Activated gamma-delta T cell treated with Interleukin-2 at 50 U/mL for 16 hours (primary cell): Measurements from ENCODE around the gene INTS4.
"Not testable (repeated sequence)": the region's sequence is repeated elsewhere in the genome, so short reads cannot be mapped to it uniquely, and the experiment has no call there.

ENCODE experiments used
- DNase-seq: peaks from one replicate; pipeline ENCODE4 v3.0.0-alpha.2; 2020

INTS4 gene

DNA sequence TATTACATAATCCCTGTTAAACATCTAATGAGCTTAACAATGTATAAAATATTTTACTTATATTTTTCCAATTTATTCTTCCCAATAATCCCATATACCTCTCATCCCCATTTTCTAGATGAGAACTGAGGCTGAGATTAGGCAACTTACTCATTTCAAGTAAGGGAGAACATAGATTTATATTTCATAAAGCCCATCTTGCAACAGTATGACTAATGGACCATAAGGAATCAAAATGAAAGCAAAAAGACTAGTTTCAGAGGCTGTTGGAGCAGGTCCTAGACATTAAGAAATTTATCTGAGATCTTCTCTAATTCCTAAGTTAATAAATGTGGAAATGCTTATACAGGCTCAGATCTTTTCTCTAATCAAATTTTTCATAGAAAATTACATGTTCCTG is 52.0 kb downstream of the INTS4 start:
- DNase-seq: not testable (repeated sequence)

DNA sequence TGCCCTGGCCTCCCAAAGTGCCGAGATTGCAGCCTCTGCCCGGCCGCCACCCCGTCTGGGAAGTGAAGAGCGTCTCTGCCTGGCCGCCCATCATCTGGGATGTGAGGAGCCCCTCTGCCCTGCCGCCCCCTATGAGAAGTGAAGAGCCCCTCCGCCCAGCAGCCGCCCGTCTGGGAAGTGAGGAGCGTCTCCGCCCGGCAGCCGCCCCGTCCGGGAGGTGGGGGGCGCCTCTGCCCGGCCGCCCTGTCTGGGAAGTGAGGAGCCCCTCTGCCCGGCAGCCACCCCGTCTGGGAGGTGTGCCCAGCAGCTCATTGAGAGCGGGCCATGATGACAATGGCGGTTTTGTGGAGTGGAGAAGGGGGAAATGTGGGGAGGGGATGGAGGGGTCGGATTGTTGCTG is 60.9 kb downstream of the INTS4 start:
- not testable (repeated sequence) for DNase-seq

DNA sequence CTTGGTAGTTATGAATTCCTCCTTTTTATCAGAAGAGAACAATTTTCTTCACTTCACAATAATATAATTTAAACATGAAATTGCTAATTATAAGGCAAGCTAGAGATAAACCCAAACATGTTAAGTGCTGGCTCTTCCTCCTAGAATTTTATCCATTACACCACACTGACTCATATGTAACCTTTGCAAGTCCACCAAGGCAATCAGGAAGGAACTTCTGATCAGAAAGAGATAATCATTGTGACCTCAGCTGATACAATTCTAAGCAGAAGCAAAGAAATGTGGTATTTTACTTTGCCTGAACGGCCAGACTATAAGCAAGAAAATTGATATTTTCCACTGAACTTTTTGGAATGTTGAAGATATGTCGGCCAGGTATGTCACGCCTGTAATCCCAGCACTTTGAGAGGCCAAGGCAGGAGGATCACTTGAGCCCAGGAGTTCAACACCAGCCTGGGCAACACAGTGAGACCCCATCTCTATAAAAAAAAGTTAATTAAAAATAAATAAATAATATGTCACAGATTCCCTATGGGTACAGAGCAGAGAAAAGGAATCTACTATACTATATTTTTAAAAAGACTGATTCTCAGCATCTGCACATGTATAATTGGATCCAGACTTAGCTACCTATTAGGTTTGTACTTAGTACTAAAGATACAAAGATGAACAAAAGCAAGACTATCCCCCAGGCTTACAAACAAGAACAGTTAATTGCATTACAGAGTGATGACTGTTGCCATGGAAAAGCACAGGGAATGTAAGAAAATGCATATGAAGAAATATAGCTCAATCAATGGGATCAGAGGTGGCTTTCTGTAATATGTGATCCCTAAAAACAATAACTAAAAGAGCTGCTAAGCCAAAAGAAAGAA is 63.9 kb downstream of the INTS4 start:
- DNase-seq: not testable (repeated sequence)

DNA sequence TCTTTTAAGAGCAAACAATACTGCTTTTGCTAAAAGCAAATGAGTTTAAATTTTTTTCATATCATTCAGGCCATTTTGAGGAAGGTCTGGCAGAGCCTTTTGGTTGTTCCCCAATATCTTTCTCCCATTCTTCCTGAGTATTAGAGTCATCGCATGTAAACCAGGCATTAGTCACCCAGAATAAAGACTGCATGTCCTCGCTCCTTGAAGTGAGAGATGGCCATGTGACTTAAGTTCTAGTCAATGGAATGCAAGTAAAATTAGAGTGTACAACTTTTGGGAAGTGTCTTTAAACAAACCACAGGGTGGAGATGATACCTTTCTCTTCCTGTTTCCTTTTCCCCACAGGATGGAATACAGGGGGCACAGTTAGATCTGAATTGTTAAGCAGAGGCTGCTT is 76.8 kb downstream of the INTS4 start:
- not testable (repeated sequence) for DNase-seq

DNA sequence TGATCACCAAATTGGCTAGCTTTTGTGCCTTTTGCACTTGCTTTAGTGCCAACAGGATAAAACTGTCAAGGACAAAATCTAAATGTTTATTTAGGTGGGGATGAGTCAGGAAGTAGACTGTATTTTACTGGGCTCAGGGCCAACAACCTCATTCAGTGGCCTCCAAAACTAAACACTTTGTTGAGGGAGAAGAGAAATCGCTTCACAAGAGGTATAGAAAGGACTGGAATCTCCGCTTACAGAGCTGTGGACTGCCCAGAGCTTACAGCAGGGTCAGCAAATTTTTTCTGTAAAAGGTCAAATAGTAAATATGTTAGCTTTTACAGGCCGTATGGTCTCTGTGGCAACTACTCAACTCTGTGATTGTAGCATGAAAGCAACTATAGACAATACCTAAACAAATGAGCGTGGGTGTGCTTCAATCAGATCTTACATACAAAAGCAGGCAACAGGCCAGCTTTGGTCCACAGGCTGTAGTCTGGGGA is 80.1 kb downstream of the INTS4 start:
- not testable (repeated sequence) for DNase-seq

DNA sequence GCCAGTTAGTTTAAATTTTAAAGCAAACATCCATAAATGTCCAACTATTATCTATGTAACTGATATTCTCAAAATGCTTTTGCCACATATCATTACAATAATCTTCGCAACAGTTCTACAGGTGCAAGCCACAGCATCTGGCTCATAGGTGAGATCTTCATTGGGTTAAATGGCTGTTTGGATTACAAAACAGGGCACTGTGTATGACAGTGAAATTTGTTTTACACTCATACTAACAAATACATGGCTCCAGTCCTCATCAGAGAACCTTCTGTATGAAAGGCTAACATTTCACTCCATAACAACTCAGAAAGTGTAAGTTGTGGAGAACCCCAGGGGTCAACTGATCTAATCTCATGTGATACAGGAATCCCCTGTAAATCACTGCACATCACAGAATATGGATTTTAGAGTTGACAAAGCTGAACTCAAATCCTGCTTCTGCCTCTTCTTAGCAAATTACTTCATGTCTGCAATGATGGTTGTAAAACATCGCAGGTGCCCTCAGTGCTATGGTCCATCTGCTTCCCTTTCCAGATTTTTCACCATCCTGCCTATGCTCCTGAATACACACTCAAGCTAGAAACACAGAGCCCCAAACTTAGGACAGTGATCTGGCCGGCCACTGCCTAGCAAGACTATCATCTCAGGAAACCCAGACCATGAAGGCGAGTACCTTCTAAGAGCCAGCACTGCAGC is 80.7 kb downstream of the INTS4 start:
- DNase-seq: not testable (repeated sequence)

DNA sequence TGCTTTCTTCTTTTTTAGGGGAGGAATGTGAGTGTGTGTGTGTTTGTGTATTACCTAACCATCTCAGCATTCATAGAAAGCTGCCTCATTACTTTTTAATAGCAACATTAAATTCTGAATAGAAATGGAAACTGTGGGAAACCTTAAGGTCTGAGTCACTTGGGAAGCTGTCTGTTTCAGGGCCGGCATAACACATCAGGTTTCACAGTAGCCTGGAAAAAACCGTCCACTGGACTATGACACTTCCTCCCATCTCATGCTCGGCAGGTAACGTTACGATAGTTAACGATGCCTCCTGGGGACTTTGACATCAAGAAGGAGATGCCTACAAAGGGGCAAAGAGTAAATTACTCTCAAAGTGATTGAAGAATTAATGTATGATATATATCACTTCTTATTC is 83.6 kb downstream of the INTS4 start:
- not testable (repeated sequence) for DNase-seq

DNA sequence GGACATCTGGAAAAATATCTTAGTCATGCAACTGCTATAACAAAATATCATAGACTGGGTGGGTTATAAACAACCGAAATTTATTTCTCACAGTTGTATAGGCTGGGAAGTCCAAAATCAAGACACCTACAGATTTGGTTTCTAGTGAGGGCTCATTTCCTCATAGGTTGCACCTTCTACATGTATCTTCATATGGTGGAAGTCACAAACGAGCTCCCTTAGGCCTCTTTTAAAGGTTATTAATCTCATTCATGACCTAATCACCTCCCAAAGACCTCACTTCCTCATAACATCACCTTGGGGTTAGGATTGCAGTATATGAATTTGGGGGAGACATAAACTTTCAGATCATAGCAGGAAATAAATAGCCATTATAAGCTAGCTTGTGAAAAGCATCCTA is 85.2 kb downstream of the INTS4 start:
- no peak for DNase-seq

DNA sequence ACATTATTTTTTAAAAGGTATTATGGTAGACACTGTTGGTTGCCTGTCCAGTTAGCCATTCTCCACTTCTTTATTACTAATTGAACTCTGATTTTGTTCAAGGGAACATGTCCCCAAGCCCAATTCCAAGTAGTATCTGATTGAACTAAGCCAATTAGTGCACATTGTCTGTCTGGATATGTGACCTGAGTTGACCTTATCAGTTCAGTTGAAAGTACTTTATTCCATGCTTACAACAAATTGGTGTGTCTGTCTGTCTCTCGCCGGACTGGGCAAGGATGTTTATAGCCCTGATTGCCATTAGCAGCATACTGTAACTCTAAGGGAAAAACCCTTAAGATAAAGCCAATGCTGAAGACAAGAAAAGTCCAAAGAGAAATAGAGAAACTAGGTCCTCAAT is 85.6 kb downstream of the INTS4 start:
- DNase-seq: no peak

DNA sequence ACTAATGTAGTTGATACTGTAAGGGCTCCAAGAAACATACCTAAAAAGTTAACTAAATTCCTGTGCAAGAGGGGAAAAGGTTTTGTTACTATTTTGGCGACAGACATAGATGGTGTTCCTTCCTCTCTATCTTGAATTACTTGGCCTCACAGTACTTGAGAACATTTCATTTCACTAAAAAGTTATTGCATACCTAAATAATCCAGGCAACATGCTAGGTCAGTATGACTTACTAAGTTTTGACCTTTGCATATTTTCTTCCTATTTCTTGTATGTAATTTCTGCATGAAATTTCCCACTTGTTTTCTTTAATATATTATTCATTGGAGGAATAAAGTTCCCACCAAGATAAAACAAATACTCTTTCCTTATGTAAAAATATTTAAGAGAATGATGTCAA is 99.5 kb downstream of the INTS4 start:
- not testable (repeated sequence) for DNase-seq

DNA sequence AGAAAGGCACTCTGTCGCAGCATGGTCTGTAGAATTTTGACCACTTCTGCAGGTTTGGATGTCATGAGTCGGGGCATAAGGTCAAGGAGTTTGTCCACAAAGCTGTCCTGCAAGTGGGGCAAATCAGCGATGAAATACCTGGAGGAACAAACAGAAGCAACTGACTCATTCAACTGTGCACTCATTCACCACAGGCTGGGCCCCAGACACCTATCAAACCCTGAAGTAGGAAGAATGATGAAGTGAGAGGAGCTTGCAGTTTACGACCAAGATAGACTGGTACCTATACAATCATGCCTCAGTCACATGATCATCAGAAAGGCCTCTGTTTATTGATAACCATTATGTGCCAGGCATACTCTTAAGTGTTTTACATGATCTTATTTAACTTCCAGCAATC is 102.8 kb downstream of the INTS4 start:
- not testable (repeated sequence) for DNase-seq

DNA sequence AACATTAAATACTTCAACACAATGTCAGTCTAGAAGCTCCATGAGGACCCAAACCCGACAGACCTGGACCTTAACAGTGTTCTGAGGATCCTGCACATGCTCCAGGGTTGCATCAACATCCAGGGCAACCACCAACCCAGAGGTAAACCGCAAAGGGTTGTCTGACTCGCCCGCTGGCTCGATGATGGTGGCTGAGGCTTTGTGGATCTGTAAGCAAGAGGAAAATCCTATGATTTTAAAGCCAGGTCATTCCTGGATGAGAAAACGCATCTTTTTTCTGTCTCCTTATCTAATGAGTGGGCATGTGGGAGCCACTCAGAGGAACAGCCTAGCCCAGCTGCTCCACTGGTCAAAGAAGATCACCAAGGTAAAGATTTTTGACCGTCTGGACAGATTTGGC is 103.2 kb downstream of the INTS4 start:
- DNase-seq: not testable (repeated sequence)

DNA sequence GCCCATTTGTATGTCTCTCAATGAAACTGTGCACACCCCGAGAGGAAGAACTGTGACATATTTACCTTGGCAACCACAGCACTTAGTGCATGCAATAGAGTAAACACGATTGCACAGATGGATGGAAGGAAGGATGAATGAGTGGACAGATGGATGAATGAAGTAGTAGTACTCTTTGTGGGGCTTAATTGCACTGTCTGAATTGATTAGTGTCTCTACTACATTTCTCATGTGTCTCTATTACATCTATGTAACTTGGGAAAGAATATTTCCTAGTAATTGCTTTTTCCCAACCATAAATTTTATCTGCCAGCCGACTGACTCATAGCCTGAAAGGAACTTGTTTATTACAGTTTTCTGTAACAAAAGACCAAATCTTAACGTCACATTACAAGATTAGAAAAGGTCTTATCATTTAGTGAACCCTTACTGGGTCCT is 103.8 kb downstream of the INTS4 start:
- not testable (repeated sequence) for DNase-seq

DNA sequence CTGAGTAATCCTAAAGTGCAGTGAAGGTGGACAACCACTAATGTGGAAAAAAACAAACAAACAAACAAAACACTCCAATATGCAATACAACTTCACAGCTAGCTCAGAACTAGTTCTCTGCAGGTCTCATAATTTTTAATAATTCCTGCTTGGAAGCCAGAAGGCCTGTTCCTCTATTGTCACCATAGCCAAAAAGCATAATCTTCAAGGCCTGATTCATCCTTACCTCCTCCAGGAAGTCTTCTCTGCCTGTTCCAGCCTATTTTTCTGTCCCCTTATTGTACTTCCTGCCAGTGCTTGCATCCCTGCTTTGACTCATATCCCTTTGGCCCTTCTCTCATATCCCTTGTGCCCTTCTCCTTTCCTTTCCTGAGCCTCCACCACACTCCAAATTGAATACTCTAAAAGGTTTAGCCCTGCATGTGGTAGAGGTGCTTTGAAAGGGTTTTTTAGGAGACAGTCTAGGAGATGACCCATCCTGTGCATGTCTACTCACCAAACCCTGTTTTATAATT is 104.3 kb downstream of the INTS4 start:
- not testable (repeated sequence) for DNase-seq

DNA sequence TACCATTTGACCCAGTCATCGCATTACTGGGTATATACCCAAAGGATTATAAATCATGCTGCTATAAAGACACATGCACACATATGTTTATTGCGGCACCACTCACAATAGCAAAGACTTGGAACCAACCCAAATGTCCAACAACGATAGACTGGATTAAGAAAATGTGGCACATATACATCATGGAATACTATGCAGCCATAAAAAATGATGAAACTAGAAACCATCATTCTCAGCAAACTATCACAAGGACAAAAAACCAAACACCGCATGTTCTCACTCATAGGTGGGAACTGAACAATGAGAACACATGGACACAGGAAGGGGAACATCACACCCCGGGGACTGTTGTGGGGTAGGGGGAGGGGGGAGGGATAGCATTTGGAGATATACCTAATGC is 105.4 kb downstream of the INTS4 start:
- DNase-seq: not testable (repeated sequence)

DNA sequence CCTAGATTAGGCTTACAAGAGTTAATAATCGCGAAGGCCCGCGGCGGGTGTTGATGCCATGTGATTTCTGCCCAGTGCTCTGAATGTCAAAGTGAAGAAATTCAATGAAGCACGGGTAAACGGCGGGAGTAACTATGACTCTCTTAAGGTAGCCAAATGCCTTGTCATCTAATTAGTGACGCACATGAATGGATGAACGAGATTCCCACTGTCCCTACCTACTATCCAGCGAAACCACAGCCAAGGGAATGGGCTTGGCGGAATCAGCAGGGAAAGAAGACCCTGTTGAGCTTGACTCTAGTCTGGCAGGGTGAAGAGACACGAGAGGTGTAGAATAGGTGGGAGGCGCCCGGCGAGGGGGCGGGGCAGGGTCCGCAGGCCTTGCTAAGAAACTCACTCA is 108.1 kb downstream of the INTS4 start:
- DNase-seq: no peak

DNA sequence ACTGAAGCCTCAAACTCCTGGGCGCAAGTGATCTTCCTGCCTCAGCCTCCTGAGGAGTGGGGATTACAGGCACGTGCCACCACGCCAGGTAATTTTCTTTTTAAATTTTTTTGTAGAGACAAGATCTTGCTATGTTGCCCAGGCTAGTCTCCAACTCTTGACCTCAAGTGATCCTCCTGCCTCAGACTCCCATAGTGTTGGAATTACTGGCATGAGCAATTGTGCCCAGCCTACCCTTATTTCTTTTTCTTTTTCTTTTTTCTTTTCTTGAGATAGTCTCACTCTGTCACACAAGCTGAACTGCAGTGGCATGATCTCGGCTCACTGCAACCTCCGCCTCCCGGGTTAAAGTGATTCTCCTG is 109.7 kb downstream of the INTS4 start:
- no peak for DNase-seq

DNA sequence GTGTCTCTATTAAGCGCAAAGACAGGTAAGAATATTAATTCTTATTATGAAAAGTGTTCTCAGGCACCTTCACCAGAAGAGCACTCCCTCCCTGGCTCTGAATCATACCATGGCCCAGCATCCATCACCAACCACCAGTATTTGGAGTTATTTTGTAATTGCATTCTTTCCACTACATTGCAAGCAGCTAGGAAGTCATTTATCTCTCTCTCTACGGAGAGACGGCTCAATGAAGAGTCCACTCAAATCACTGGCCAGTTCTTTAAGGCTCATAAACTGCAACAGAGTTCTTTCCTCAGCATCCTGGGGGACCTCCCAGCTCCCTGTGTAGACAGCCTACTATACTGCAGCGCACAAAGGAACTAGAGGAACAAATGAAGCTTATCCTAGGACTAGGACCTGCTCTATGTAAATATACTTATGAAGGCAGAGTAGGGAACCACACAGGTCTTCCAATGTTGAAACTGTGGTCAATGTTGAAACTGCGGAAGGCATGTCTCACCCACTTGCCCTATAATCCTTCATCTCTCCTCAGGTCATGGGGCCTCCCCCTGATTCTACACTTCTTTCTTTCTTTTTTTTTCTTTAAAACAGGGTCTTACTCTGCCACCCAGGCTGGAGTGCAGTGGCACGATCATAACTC is 110.2 kb downstream of the INTS4 start:
- no peak for DNase-seq

DNA sequence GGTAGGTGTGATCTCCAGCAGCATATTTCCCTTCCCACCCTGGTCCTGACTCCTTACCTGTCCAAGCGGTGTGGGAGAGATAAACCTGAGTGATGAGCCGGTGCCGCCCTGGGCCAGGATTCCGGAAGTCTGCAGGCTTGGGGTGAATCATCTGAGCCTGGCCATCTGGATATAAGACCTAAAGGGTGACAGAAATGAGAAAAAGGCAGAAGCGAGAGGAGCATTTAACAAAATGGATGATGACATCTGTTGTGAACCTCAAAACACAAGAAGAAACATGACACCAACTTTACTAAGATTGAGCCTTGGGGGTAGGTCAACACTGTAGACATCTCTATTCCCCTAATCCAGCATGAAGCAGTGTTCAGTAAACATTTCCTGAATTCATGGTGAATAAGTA is 110.7 kb downstream of the INTS4 start:
- no peak for DNase-seq

DNA sequence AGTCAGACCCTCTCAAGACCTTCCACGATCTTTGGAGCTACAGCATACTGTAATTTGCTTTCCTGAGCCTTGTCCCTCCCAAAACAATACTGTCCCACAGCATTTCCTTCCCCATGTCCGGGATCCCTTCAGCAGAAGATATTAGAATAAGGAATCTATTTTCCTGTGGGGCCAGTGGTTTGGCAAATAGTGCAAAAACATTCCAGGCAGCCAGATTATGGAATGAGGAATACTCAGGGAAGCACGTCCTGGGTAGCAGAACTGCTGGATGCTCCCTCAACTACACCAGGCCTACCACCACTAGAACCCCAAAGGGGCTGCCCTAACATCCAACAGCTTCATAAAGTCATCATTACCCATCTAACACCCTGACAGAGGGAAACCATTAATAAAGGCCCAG is 112.1 kb downstream of the INTS4 start:
- DNase-seq: no peak

DNA sequence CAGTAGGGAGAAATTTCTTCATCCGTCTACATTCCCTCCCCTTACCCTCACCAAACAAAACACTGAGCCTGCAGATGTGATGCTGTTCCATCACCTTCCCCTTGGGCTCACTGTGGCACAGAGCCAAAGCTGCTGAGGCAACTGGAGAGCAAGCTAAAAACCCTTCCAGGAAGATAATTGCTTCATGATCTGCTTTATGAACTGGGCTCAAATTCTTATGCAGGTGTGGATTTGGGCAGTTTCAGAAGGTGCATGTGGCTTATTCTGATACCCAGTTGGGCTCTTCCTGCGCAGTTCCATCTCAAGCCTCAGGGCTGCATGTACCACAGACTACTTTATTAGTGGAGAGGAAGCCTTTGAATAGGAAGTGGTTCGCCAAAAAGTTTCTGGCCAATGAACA is 115.2 kb downstream of the INTS4 start:
- DNase-seq: no peak

DNA sequence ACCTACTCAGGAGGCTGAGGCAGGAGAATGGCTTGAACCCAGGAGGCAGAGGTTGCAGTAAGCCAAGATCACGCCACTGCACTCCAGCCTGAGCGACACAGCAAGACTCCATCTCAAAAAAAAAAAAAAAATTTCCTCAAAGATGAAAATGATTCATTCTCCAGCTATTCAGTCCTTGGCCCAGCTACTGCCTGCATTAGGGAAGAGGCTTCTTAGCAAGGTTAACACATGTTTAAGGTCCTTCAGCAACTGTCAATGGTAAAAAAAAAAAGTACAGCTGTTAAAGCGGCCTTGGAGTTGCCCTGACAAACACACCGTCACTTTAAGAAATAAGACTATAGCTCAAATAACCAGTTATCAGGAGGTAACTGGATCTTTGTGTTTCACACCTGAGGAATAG is 116.2 kb downstream of the INTS4 start:
- DNase-seq: not testable (repeated sequence)

DNA sequence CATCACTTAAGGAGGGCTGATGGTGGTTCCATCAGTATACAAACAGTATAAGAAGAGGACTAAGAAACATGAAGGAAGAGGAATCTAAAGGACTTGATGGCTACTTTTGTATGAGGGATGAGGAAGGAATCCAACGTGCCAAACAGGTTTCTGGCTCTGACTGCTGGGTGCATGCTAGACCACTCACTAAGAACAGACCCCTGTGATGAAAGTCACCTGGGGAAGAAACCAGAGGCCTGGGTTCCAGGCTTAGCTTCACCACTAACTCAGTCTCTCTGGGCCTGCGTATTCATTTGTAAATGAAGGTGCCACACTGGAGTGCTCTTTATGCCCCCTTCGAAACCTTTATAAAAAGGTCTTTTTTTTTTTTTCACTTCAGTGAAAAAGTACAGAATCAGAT is 118.4 kb downstream of the INTS4 start:
- no peak for DNase-seq
